Glutamatergic neuron (in vitro differentiated cells): ENCODE measurements around the gene COPS3. TPM values are rescaled to one million over a fixed set of nuclear protein-coding genes. Genes with fewer than 3 reads are reported as not detected.

Source experiments
- DNase-seq: peaks from one replicate; pipeline ENCODE4 v3.0.0; 2022
- H3K27ac Mint-ChIP-seq: one replicate; pipeline ENCODE4 v1.8.0; 2020; ENCODE audit warnings: mild to moderate bottlenecking, mixed read lengths, inconsistent platforms; ENCODE audit not compliant: unreplicated experiment
- H3K27me3 Mint-ChIP-seq: one replicate; pipeline ENCODE4 v1.8.0; 2020; ENCODE audit warnings: mild to moderate bottlenecking, moderate library complexity, mixed read lengths, inconsistent platforms; ENCODE audit not compliant: unreplicated experiment
- H3K36me3 Mint-ChIP-seq: one replicate; pipeline ENCODE4 v1.8.0; 2020; ENCODE audit warnings: mild to moderate bottlenecking, mixed read lengths, inconsistent platforms; ENCODE audit not compliant: unreplicated experiment
- H3K4me1 Mint-ChIP-seq: one replicate; pipeline ENCODE4 v1.8.0; 2020; ENCODE audit warnings: mild to moderate bottlenecking, low read depth, mixed read lengths, inconsistent platforms; ENCODE audit not compliant: unreplicated experiment
- H3K4me3 Mint-ChIP-seq: one replicate; pipeline ENCODE4 v1.8.0; 2020; ENCODE audit warnings: mild to moderate bottlenecking, mixed read lengths, inconsistent platforms; ENCODE audit not compliant: unreplicated experiment
- H3K9me3 Mint-ChIP-seq: one replicate; pipeline ENCODE4 v1.8.0; 2020; ENCODE audit warnings: mild to moderate bottlenecking, moderate library complexity, mixed read lengths, inconsistent platforms; ENCODE audit not compliant: unreplicated experiment
- total RNA-seq: library from RNA; stranded (reverse); fragmentation: NEBNext Ultra II Directional; extraction: Animal tissue kit (Norgen Biotek cat#: 25700); gene quantifications from one replicate; pipeline ENCODE4 v1.2.1, GENCODE V29; 2021; ENCODE audit not compliant: unreplicated experiment
- TF ChIP-seq, protein P1 (sequence below): fragments of 200-600 bp; sonication (generic); IDR thresholded peaks from one replicate; pipeline ENCODE4 v1.5.0; 2021; ENCODE audit not compliant: partially characterized antibody, unreplicated experiment

The COPS3 gene
- total RNA-seq, 1 donor from 2014 or later, result 71.7 TPM

DNA sequence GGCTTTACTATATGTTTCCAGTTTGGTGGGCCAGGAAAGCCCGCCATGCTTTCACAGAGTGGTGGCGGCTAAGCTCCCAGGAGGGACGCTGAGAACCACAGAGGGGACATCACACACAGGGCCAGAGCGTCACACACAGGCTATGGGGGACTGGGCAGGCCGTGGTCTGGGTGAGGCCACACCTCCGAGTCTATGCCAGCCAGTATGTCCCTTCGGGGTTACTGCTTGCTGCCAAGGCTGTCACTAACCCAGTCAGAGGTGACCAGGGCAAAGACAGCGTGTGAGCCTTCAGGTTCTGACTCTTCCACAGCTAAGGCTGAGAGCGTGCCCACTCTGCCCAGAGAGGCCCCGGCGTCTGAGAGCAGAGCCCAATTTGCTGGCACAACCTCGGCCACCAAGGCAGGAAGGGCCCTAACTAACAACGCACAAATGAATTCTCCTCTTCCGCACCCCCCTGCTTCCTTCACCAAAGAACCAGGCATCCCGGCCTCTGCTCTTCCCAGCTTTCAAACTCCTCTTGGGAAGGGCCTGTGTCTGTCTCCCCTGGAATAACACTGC is 77.8 kb downstream of the COPS3 start:
- Mint-ChIP-seq H3K9me3 (peaks cover 4% of the 10 kb centered on the region), H3K4me3 (no peak overlapping the region), H3K27me3 (peaks cover 2% of the 10 kb centered on the region), H3K4me1 (peaks cover 18% of the 10 kb centered on the region), H3K27ac (no peak overlapping the region), H3K36me3 (no peaks in the 10 kb centered on the region)
- DNase-seq, result no peak
- TF ChIP-seq, protein P1, sequence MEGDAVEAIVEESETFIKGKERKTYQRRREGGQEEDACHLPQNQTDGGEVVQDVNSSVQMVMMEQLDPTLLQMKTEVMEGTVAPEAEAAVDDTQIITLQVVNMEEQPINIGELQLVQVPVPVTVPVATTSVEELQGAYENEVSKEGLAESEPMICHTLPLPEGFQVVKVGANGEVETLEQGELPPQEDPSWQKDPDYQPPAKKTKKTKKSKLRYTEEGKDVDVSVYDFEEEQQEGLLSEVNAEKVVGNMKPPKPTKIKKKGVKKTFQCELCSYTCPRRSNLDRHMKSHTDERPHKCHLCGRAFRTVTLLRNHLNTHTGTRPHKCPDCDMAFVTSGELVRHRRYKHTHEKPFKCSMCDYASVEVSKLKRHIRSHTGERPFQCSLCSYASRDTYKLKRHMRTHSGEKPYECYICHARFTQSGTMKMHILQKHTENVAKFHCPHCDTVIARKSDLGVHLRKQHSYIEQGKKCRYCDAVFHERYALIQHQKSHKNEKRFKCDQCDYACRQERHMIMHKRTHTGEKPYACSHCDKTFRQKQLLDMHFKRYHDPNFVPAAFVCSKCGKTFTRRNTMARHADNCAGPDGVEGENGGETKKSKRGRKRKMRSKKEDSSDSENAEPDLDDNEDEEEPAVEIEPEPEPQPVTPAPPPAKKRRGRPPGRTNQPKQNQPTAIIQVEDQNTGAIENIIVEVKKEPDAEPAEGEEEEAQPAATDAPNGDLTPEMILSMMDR, result no peak

DNA sequence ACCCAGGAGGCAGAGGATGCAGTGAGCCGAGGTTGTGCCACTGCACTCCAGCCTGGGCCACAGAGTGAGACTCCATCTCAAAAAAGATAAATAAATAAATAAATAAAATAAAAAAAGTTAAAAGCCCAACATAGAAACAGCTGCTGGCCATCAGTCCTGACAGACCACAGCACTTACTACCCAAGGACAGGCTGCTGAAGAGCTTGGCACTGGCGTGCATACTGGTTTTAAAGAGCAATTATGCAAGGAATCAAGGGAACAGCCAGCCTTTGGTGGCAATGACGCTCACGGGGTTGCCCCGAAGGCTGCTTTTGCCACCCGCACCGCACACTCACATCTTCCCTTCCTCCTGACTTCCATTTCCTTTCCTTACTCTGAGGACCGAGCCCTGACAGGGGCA is 79.1 kb downstream of the COPS3 start:
- Mint-ChIP-seq H3K4me3 (no peak overlapping the region), H3K27ac (no peak overlapping the region), H3K36me3 (no peaks in the 10 kb centered on the region), H3K27me3 (no peaks in the 10 kb centered on the region), H3K4me1 (peaks cover 23% of the 10 kb centered on the region), H3K9me3 (peaks cover under 1% of the 10 kb centered on the region)
- TF ChIP-seq, protein P1, result no peak
- no peak for DNase-seq

DNA sequence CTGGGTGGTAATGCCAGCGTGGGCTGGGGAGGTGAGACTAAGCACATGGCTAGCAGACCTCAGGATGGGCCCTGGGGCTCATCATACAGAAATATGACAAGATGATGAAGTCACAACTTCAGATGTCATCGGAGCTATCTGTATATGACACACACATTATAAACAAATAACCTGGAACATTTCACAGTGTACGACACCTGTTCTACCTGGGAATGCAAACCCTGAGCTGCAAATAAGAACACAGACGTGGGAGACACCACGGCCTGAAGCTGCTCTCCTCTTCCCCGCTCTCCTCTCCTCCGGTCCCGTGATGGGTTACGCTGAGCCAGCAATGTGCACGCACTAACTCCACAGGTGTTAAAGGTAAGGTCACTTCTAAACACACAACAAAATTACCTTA is 79.8 kb downstream of the COPS3 start:
- no peaks in the 10 kb centered on the region for H3K9me3 Mint-ChIP-seq
- TF ChIP-seq, protein P1, result no peak
- H3K27me3 Mint-ChIP-seq, result no peaks in the 10 kb centered on the region

DNA sequence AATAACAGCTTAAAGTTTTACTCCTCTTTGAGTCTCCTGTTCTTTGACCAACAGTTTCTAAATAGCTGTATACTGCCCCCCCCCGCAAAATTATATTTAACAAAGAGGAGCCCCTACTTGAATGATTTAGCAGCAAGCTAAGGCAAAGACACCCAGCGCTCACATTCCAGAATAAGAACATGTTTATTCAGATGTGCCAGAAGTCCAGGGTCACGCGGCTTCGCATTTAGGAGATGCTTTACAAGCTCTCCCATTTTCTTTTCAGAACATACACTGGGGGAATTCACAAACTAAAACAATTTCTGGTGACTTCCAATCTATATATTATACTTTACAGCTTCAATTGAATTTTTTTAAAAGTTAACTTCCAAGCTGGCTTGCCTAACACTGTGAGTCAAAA is 80.2 kb downstream of the COPS3 start:
- Mint-ChIP-seq H3K36me3 (no peaks in the 10 kb centered on the region), H3K4me1 (peaks cover 23% of the 10 kb centered on the region), H3K27ac (no peak overlapping the region), H3K9me3 (no peaks in the 10 kb centered on the region), H3K4me3 (no peak overlapping the region), H3K27me3 (peaks cover under 1% of the 10 kb centered on the region)
- DNase-seq, result no peak
- TF ChIP-seq, protein P1, result no peak

More for the DNA sequence above, 79.8 kb downstream of the COPS3 start:
- DNase-seq, result no peak
- H3K36me3 Mint-ChIP-seq, result no peaks in the 10 kb centered on the region
- no peak overlapping the region for H3K4me3 Mint-ChIP-seq
- peaks cover 23% of the 10 kb centered on the region for H3K4me1 Mint-ChIP-seq
- H3K27ac Mint-ChIP-seq, result no peak overlapping the region

DNA sequence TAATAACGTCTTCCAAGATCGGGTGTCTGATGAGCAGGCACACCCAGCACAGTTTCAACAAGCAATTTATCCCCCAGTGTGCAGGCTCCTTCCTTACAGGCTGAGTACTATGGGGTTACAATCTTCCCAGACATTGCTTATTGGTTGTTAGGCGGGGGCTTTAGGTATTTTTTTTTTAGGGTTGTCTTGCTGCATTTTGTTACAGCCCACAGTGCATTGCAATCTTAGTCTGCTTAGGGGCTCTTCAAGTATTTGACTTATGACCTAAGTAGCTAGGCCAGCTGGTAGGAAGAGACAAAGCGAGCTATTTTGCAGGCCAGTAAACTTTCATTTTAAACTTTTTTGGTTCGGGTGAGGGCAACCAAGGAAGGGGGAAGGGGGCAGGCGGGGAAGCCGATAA is 80.7 kb downstream of the COPS3 start:
- Mint-ChIP-seq H3K9me3 (no peaks in the 10 kb centered on the region), H3K27ac (peak overlapping the region; percentile 40), H3K27me3 (peaks cover 3% of the 10 kb centered on the region), H3K36me3 (no peaks in the 10 kb centered on the region), H3K4me3 (no peak overlapping the region), H3K4me1 (peaks cover 23% of the 10 kb centered on the region)
- TF ChIP-seq, protein P1, result no peak
- DNase-seq, result no peak
